Measurements from ENCODE around the gene TAOK1.

Gene TAOK1

GRCh38 chr17:29571486-29571882 lies 181.3 kb downstream of the TAOK1 start:
- DNase-seq (ENCODE audit: low read depth) = no peak

- no peak for DNase-seq (ENCODE audit: low read depth)
Measured at GRCh38 chr17:29571883-29572681, 181.9 kb downstream of the TAOK1 start.

- DNase-seq (ENCODE audit: low read depth) = no peak
Measured at GRCh38 chr17:29572691-29573557, 182.8 kb downstream of the TAOK1 start.

DNA sequence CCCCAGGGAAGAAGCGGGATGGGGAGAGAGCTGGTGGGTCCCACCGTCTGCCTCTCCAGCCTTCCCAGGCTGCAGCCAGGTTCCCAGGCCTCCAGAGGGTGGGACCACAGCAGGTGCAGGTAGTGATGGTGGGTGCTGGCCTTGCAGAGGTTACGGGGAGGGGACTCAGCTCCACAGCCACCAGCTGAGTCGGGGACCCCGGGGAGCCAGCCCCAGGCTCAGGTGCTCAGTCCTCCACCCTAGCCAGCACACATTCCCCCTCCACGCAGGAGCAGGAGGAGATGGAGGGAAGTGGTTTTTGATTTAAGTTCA lies 183.4 kb downstream of the TAOK1 start:
- no peak for DNase-seq (ENCODE audit: low read depth)

DNA sequence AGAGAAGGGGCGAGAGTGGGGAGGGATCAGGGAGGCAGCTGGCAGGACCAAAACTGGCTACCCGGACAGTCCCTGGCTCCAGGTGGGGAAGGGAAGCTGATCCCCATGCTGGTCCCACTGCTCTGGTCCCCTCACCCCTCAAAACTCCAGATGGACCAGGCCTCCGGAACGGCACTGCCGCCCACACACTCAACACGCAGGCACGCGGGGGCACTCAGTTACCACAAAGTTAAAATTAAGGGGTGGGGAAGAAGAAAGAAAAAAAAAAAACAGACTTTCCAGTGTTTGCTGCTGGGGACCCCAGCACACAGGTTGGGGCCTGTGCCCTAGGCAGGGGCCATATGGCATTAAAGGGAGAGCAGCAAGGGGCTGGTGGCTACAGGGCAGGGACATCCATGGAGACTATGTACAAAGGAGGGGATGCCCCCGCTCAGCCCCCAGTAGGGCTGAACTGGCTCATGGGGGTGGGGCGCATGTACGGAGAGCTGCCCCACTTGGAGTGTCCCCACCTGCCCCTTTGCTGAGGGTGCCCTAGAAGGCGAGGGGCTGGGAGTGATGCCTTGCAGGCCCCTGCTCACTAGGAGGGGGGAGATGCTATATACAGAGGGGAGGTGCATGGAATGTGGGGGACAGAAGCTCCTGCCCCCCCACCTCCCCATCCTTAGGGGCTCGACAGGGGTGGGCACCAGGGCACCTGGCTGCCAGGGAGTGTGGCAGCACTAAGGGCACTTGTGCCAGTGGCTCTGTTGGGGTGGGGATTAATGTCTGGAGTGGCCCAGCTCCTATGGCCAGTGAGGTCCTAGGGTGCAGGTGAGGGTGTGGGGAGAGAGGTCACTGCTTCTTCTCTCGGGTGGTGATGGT lies 183.9 kb downstream of the TAOK1 start:
- no peak for DNase-seq (ENCODE audit: low read depth)

- DNase-seq (ENCODE audit: low read depth) = no peak
Measured at GRCh38 chr17:29574732-29575510, 184.8 kb downstream of the TAOK1 start.

GRCh38 chr17:29575511-29576213 lies 185.5 kb downstream of the TAOK1 start:
- no peak for DNase-seq (ENCODE audit: low read depth)

DNA sequence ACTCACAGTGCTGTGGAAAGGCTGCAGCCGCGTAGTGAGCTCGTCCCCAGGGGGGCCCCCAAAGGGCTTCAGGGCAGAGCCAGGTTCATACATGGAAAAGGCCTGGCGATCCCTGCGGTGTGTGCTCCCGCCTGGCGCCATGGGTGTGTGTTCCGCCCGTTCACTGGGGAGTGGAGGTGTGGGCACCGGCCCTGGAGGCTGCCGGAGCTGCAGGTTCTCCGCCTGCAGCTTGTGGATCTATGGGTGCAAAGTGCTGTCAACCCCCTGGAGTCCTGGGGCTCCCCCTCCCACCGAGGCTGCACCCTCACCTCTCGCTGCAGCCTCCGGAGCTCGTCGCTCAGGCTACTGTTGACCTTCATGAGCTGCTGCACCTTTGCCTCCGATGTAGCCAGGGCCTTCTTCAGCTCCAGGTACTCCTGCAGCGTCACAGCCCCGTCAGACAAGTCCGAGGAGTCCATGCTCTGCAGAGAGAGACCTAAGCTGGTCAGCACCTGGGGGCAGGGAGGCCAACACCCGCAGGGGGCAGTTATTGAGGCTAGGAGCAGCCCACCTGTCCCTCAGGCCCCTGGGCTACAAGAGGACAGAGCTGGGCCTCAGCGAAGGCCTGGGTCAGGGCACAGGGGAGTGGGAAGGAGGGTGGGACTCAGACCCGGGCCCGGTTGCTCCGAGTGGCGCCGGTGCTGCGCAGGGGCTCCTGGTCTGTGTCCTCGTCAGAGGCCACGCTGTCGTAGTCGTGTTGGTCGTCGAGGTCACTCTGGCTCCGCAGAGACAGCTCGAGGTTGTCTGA lies 186.2 kb downstream of the TAOK1 start:
- DNase-seq (ENCODE audit: low read depth) = no peak

GRCh38 chr17:29577001-29577370 lies 186.8 kb downstream of the TAOK1 start:
- DNase-seq (ENCODE audit: low read depth) = no peak

GRCh38 chr17:29577385-29578211 lies 187.4 kb downstream of the TAOK1 start:
- no peak for DNase-seq (ENCODE audit: low read depth)

DNA sequence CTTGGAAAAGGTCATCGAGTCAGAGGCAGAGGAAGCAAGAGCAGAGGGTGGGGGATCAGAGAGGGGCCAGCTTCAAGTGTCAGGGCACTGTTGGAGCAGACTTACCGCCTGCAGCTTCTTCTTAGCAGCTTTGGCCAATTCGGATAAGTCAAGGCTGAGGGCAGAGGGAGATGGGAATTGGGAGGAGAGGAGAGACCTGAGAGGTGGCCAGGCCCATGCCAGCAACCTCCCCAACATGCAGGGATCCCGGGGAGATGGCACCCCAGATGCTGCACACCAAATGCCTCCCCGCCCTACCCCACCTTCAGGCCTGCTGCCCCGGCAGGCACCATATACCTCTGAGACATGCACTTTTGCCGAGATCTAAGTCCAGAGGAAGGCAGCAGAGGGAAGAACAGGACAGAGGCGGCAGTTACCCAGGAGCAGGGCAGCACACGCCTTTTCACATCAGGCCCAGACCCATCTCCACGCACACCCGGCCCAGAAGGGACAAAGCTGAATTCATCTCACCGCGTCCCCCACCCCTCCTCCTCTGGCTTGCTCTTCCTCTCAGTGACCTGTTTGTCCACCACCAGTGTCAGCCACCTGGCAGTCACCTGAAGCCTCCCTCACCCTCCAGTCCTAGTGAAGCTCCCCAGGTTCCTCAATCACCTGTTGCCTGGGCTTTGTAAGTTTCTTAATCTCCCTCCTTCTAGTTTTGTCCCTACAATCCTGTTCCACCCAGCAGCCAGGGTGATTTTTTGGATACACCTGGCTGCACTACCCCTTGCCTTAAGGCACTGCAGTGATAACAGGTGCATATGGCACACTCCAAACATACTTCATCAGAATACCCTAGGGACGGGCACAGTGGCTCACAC lies 188.7 kb downstream of the TAOK1 start:
- no peak for DNase-seq (ENCODE audit: low read depth)

GRCh38 chr17:29579866-29580771 lies 190.0 kb downstream of the TAOK1 start:
- peak; percentile 87 for DNase-seq (ENCODE audit: low read depth)

DNA sequence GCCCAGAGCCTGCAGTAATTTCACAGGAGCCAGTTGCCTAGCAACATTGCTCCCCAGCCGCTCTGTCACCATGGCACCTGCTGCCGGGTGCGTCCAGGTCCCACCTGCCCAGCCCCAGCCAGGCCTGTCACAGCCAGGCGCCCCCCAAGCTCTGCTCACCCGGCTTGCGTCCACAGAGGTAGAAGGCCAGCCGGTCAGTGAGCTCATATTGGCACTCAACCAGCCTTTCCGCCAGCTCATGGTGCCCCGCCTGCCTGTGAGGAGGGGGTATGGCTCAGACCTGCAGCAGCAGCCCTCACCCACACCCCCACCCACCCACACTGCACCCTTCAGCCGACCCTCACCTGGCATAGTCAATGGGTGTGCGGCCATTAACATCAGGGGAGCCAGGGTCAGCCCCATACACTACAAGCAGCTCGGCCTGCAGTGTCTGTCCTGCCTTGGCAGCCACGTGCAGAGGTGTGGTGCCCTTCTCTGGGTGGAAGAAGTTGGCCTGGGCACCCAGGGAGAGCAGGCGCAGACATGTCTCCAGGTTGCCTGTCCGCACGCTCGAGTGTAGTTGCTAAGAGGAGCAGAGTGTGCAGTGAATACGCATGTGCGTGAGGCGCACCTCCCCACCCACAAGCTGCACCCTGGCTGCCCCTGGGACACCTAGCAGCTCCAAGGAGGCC lies 191.6 kb downstream of the TAOK1 start:
- no peak for DNase-seq (ENCODE audit: low read depth)

GRCh38 chr17:29582254-29582765 lies 192.1 kb downstream of the TAOK1 start:
- DNase-seq (ENCODE audit: low read depth) = no peak

GRCh38 chr17:29582772-29583171 lies 192.6 kb downstream of the TAOK1 start:
- DNase-seq (ENCODE audit: low read depth) = no peak

All from stimulated activated CD4-positive, alpha-beta T cell treated with anti-CD3 and anti-CD28 coated beads, Interleukin-2, amount 100 ng/mL, for 4 hours (primary cell).